Smooth muscle cell of the coronary artery (primary cell): Measurements from ENCODE around the gene C3orf85. TPM values are rescaled to one million over a fixed set of nuclear protein-coding genes. Genes with fewer than 3 reads are reported as not detected.

Source experiments
- total RNA-seq: library from RNA; depleted of rRNA; stranded (reverse); fragments of >200 nt; gene quantifications from 2 replicates; pipeline ENCODE4 v1.2.3, GENCODE V29; 2014; ENCODE audit warnings: low replicate concordance

Gene C3orf85
- total RNA-seq, result not detected in 2 replicates

GRCh38 chr3:109136523-109136922 is at the start of gene C3orf85:
C3orf85 (plus strand) TSS chr3:109136719; CDS start chr3:109136848, 129 bp downstream.

GRCh38 chr3:109117939-109118338 is 18.6 kb upstream of the C3orf85 start, which contains the start of gene MORC1:
MORC1 (minus strand) TSS chr3:109118134; CDS start chr3:109118059, 75 bp downstream.

Other genes with a start within 250 kb of the C3orf85 start
- gene GUCA1C, start 182.8 kb upstream of the C3orf85 start, total RNA-seq, result not detected in 2 replicates
- not detected in 2 replicates for gene MORC1, start 18.6 kb upstream of the C3orf85 start, total RNA-seq
- not detected in 2 replicates for gene DPPA2, start 179.8 kb downstream of the C3orf85 start, total RNA-seq
- gene DPPA4, start 200.8 kb downstream of the C3orf85 start, total RNA-seq, result not detected in 2 replicates